Prostate gland (tissue), 2 donors: Measurements from ENCODE around the gene POLR3B. TPM values are rescaled to one million over a fixed set of nuclear protein-coding genes. Genes with fewer than 3 reads are reported as not detected.

ENCODE experiments used
- DNase-seq: peaks from one replicate; pipeline ENCODE4 v3.0.0-alpha.2; 2019; ENCODE audit warnings: low spot score
- H3K27ac ChIP-seq, 2 donors: fragments of 200-600 bp; sonication (generic); 2 replicates each; pipeline ENCODE4 v1.5.1; 2017 to 2019
- H3K27me3 ChIP-seq: fragments of 200-600 bp; sonication (generic); replicated peaks from 2 replicates; pipeline ENCODE4 v1.5.1; 2019; ENCODE audit not compliant: insufficient read depth
- H3K36me3 ChIP-seq, 2 donors: fragments of 200-600 bp; sonication (generic); 1 replicate in 1 of 2; 2 replicates in 1 of 2; pipeline versions ENCODE4 v1.5.1 to v1.8.1; 2017 to 2019
- H3K4me1 ChIP-seq: fragments of 200-600 bp; sonication (generic); replicated peaks from 2 replicates; pipeline ENCODE4 v1.5.1; 2019
- H3K4me3 ChIP-seq, 2 donors: fragments of 200-600 bp; sonication (generic); 2 replicates each; pipeline ENCODE4 v1.5.1; 2017 to 2019
- H3K9me3 ChIP-seq: fragments of 200-600 bp; sonication (generic); 2 replicates; pipeline ENCODE4 v1.5.1; 2017
- POLR2A ChIP-seq: fragments of 450-650 bp; IDR thresholded peaks from one replicate; pipeline ENCODE4 v1.6.1; 2016; ENCODE audit warnings: antibody characterized with exemption, mild to moderate bottlenecking
- POLR2AphosphoS5 ChIP-seq: sonication (generic); formaldehyde crosslinking; IDR thresholded peaks from one replicate; pipeline ENCODE4 v1.6.1; 2017; ENCODE audit warnings: antibody characterized with exemption
- WGBS: methylation state at CpG from one replicate; pipeline ENCODE4 v1.1.5; 2018; 5-methylcytosine and 5-hydroxymethylcytosine counted together
- intact Hi-C: fragments of 100-400 bp; cut with DNase I; formaldehyde crosslinking; loops from one replicate; pipeline ENCODE4 v1.14.2; 2022
- total RNA-seq, 2 donors: library from RNA; depleted of rRNA; stranded (reverse); fragments of >200 nt; gene quantifications; one replicate each; pipeline ENCODE4 v1.1.0, GENCODE V29; 2016
- TF ChIP-seq, protein P1 (sequence below), 4 experiments: fragments of 200-600 bp in 2 of 4; fragments of 450-650 bp in 2 of 4; sonication (generic) in 2 of 4; IDR thresholded peaks; 1 replicate in 3 of 4; 2 replicates in 1 of 4; pipeline ENCODE4 v1.5.1; 2016 to 2019; ENCODE audit warnings: antibody characterized with exemption in 4 of 4, mild to moderate bottlenecking in 2 of 4, moderate library complexity in 2 of 4

Gene POLR3B
- total RNA-seq, 2 donors from 2014 or later, result 8.6 to 9.5 TPM

DNA sequence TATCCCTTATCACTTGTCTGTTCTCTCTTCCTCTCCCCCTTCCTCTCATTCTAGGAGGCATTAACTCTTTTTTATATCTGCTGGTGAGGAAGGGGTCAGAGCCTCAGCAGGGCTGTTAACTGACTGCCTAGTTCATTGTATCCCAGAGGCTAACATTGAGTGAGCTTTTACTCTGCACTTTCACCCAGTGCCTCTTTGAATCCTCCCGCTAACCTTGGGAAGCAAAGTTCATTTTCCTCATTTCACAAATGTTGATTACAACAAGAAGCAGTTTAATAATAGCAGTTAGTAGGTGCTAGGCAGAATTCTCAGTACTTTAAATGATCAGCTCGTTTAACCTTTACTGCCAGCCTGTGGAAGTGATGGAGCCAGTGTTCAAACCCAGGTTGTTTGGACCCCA lies 75.5 kb downstream of the POLR3B start:
- intact Hi-C loops, result no loop called here
- Histone ChIP-seq H3K36me3 (no peaks in the 10 kb centered on the region), H3K4me3 (no peak overlapping the region), H3K27me3 (no peaks in the 10 kb centered on the region), H3K4me1 (no peaks in the 10 kb centered on the region), H3K27ac (no peak overlapping the region), H3K9me3 (no peaks in the 10 kb centered on the region)
- WGBS, result 83% methylated on average over 2 of the region's 2 CpGs
- no peak for TF ChIP-seq POLR2A
- TF ChIP-seq, protein P1, sequence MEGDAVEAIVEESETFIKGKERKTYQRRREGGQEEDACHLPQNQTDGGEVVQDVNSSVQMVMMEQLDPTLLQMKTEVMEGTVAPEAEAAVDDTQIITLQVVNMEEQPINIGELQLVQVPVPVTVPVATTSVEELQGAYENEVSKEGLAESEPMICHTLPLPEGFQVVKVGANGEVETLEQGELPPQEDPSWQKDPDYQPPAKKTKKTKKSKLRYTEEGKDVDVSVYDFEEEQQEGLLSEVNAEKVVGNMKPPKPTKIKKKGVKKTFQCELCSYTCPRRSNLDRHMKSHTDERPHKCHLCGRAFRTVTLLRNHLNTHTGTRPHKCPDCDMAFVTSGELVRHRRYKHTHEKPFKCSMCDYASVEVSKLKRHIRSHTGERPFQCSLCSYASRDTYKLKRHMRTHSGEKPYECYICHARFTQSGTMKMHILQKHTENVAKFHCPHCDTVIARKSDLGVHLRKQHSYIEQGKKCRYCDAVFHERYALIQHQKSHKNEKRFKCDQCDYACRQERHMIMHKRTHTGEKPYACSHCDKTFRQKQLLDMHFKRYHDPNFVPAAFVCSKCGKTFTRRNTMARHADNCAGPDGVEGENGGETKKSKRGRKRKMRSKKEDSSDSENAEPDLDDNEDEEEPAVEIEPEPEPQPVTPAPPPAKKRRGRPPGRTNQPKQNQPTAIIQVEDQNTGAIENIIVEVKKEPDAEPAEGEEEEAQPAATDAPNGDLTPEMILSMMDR (IDR thresholded peaks at IDR 0.05), result no peak
- TF ChIP-seq POLR2AphosphoS5, result no peak
- DNase-seq, result no peak

DNA sequence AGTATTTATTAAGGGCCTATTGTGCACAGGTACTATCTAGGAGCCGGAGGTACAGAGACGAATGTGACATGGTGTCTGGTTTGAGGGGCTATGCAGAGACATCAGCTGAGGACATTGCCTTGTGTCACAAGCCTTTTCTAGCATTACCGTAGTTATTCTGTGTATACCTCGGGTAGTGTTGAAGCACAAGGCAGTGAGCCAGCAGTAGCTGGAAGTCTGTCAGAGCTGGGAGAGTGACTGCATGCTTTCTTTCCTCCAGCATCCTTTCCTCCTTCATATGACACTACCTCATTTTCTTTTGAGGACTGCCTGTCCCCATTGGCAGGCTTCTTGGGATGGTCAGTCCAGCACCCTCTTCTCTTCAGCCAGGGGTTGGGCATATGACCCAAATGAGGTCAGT lies 77.0 kb downstream of the POLR3B start:
- no peaks in the 10 kb centered on the region for H3K36me3 ChIP-seq

DNA sequence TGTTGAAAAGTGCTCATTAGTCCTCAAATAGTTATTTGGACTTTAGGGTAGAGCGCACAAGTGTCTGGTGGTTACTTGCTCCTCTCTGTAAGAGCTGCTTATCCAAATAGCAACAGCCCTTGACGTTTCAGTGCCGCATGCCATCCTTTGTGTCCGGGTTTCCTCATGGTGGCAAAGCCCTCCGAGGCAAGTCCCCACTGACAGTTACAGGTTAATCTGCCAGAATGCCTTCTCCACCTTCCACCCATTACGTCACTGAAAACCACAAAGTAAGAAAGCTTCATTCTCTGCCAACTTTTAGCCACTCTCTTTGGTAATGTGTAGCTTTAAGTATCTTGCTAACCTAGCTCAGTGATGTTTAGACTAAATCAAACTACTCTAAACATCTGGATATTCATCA lies 78.6 kb downstream of the POLR3B start:
- H3K27ac ChIP-seq, result no peak overlapping the region
- WGBS, result 56% methylated on average over 6 of the region's 6 CpGs
- H3K9me3 ChIP-seq, result no peaks in the 10 kb centered on the region
- intact Hi-C loops, result no loop called here
- no peaks in the 10 kb centered on the region for H3K27me3 ChIP-seq
- no peaks in the 10 kb centered on the region for H3K4me1 ChIP-seq
- no peaks in the 10 kb centered on the region for H3K36me3 ChIP-seq
- no peak overlapping the region for H3K4me3 ChIP-seq
- DNase-seq, result no peak
- TF ChIP-seq POLR2A (no peak), POLR2AphosphoS5 (no peak)
- TF ChIP-seq, protein P1 (IDR thresholded peaks at IDR 0.05), result no peak

More for the DNA sequence above, 77.0 kb downstream of the POLR3B start:
- no peak for DNase-seq
- Histone ChIP-seq H3K4me3 (no peak overlapping the region), H3K27me3 (no peaks in the 10 kb centered on the region), H3K27ac (no peak overlapping the region), H3K9me3 (no peaks in the 10 kb centered on the region), H3K4me1 (no peaks in the 10 kb centered on the region)
- WGBS, result 92% methylated on average over 4 of the region's 4 CpGs
- intact Hi-C loops, result no loop called here
- TF ChIP-seq POLR2A, result no peak
- TF ChIP-seq, protein P1 (IDR thresholded peaks at IDR 0.05), result no peak
- TF ChIP-seq POLR2AphosphoS5, result no peak

DNA sequence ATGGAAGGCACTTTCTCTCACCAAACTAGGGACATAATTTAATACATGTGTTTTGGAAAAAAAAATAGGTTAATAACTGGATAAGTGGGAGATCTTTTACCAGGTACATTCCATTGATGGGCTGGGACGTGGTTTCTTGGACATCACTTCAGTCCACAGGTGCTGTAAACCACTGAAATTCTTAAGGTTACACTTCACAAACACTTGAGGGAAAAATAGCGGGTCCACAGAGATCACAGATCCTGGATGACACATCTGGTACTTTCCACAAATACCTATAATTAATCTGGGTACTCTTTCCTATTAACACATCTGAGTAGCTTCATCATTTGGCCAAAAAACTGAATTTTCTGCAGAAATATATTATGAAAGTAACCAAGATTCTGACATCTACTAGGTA lies 85.0 kb downstream of the POLR3B start:
- Histone ChIP-seq H3K4me3 (no peak overlapping the region), H3K27ac (no peak overlapping the region), H3K27me3 (no peaks in the 10 kb centered on the region), H3K36me3 (no peaks in the 10 kb centered on the region), H3K9me3 (no peaks in the 10 kb centered on the region), H3K4me1 (no peaks in the 10 kb centered on the region)
- no peak for DNase-seq
- TF ChIP-seq POLR2A (no peak), POLR2AphosphoS5 (no peak)
- TF ChIP-seq, protein P1 (IDR thresholded peaks at IDR 0.05), result no peak
- intact Hi-C loops, result no loop called here
- 86% methylated on average over 2 of the region's 2 CpGs for WGBS

DNA sequence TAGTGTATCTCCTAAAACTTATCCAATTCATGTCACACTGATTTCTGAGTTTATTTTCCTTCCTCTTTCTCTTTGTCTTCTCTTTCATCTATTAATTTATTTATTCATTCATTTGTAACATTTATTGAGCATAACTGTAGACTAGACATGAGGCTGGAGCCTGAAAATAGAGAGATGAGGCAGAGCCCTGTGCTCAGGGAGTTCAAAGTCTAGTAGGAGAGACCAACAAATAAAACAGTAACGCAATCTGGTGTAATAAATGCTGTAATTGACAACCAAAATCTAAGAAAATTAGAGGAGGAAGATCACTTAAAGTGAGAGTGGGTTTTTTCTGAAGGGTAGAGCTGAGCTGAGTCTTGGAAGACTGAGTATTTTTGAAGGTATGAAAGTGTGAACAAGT lies 87.5 kb downstream of the POLR3B start:
- Histone ChIP-seq H3K4me1 (no peaks in the 10 kb centered on the region), H3K4me3 (no peak overlapping the region), H3K9me3 (no peaks in the 10 kb centered on the region), H3K27me3 (no peaks in the 10 kb centered on the region), H3K27ac (no peak overlapping the region), H3K36me3 (no peaks in the 10 kb centered on the region)
- 43% methylated on average over 1 of the region's 1 CpG for WGBS
- TF ChIP-seq, protein P1 (IDR thresholded peaks at IDR 0.05), result no peak
- no peak for TF ChIP-seq POLR2A
- no peak for TF ChIP-seq POLR2AphosphoS5
- intact Hi-C loops, result no loop called here
- DNase-seq, result no peak
